IMR-90 (cell line): ENCODE measurements around the gene ATF7IP. TPM values are rescaled to one million over a fixed set of nuclear protein-coding genes. Genes with fewer than 3 reads are reported as not detected.

Source experiments
- ATAC-seq: fragments of 200-7000 bp; cut with Tn5 transposase; 2 replicates; pipeline ENCODE4 v1.9.1; 2020; ENCODE audit warnings: low read depth, mild to moderate bottlenecking, moderate library complexity
- BruUV-seq: library from RNA; stranded (reverse); fragments of 400-500 nt; replicated peaks from 2 replicates; lab custom pipeline; 2021; lab: Mats Ljungman, UMichigan
- CTCF ChIA-PET: fragments of 300-600 bp; formaldehyde crosslinking; extraction: SDS; loops from one replicate; lab custom pipeline; 2021; ENCODE audit warnings: antibody characterized with exemption; lab: Yijun Ruan, JAX
- POLR2A ChIA-PET: fragments of 300-600 bp; sonication (Branson Sonifier 250); formaldehyde crosslinking; loops from one replicate; lab custom pipeline; 2022; ENCODE audit warnings: antibody characterized with exemption; ENCODE audit not compliant: unreplicated experiment; lab: Charles Lee
- DNase-seq: peaks from one replicate; pipeline ENCODE4 v3.0.0; 2013
- H2AFZ ChIP-seq: replicated peaks from 2 replicates; pipeline ENCODE3; 2013; ENCODE audit warnings: low read length, mild to moderate bottlenecking; ENCODE audit not compliant: poor library complexity
- H2AK5ac ChIP-seq: 2 replicates; pipeline ENCODE4 v1.6.1; 2013; ENCODE audit warnings: low read depth, low read length, inconsistent platforms
- H2AK9ac ChIP-seq: replicated peaks from 2 replicates; pipeline ENCODE3; 2013; ENCODE audit warnings: mild to moderate bottlenecking, low read depth, low read length, moderate library complexity; ENCODE audit not compliant: poor library complexity
- H2BK120ac ChIP-seq: 2 replicates; pipeline ENCODE4 v1.6.1; 2013; ENCODE audit warnings: low read depth, low read length, inconsistent platforms
- H2BK15ac ChIP-seq: 3 replicates; pipeline ENCODE4 v1.6.1; 2013; ENCODE audit warnings: low read depth, low read length, inconsistent platforms
- H2BK20ac ChIP-seq: 2 replicates; pipeline ENCODE4 v1.6.1; 2013; ENCODE audit warnings: low read depth, mild to moderate bottlenecking, inconsistent platforms, low read length, moderate library complexity
- H2BK5ac ChIP-seq: 2 replicates; pipeline ENCODE4 v1.6.1; 2013; ENCODE audit warnings: mild to moderate bottlenecking, low read depth, low read length, inconsistent platforms; ENCODE audit not compliant: poor library complexity, severe bottlenecking
- H3K14ac ChIP-seq: replicated peaks from 2 replicates; pipeline ENCODE4 v1.6.1; 2013; ENCODE audit warnings: low read depth, low read length, inconsistent platforms
- H3K18ac ChIP-seq: 2 replicates; pipeline ENCODE4 v1.6.1; 2013; ENCODE audit warnings: low read depth, low read length, control low read depth
- H3K23ac ChIP-seq: 2 replicates; pipeline ENCODE4 v1.6.1; 2013; ENCODE audit warnings: low read depth, low read length, inconsistent platforms
- H3K27ac ChIP-seq: 2 replicates; pipeline ENCODE4 v1.5.1; 2013; ENCODE audit warnings: mild to moderate bottlenecking, control low read depth, low read length; ENCODE audit not compliant: insufficient read depth
- H3K27me3 ChIP-seq: 2 replicates; pipeline ENCODE4 v1.6.1; 2013; ENCODE audit warnings: low read length; ENCODE audit not compliant: control insufficient read depth, insufficient read depth
- H3K36me3 ChIP-seq: 2 replicates; pipeline ENCODE4 v1.6.1; 2013; ENCODE audit warnings: low read length, mixed read lengths; ENCODE audit not compliant: control insufficient read depth, insufficient read depth
- H3K4ac ChIP-seq: 2 replicates; pipeline ENCODE4 v1.6.1; 2013; ENCODE audit warnings: low read depth, low read length, inconsistent platforms
- H3K4me1 ChIP-seq: 2 replicates; pipeline ENCODE4 v1.6.1; 2013; ENCODE audit warnings: low read length, mixed read lengths; ENCODE audit not compliant: control insufficient read depth, insufficient read depth
- H3K4me2 ChIP-seq: 2 replicates; pipeline ENCODE4 v1.6.1; 2013; ENCODE audit warnings: low read depth, mild to moderate bottlenecking, control low read depth, low read length, moderate library complexity
- H3K4me3 ChIP-seq: 2 replicates; pipeline ENCODE4 v1.5.1; 2013; ENCODE audit warnings: low read depth, mild to moderate bottlenecking, control low read depth, low read length, moderate library complexity; ENCODE audit not compliant: insufficient read depth
- H3K56ac ChIP-seq: 2 replicates; pipeline ENCODE4 v1.6.1; 2013; ENCODE audit warnings: low read length, inconsistent platforms; ENCODE audit not compliant: insufficient read depth; ENCODE audit errors: extremely low read depth
- H3K79me1 ChIP-seq, 2 experiments: 2 replicates each; pipeline ENCODE4 v1.6.1; 2013; ENCODE audit warnings: low read length in 2 of 2, inconsistent platforms in 1 of 2, low read depth in 1 of 2
- H3K9ac ChIP-seq: 2 replicates; pipeline ENCODE4 v1.6.1; 2013; ENCODE audit warnings: low read depth, low read length, control low read depth
- H3K9me1 ChIP-seq: 2 replicates; pipeline ENCODE4 v1.6.1; 2013; ENCODE audit warnings: low read length, inconsistent platforms; ENCODE audit not compliant: insufficient read depth
- H3K9me3 ChIP-seq: 2 replicates; pipeline ENCODE4 v1.6.1; 2013; ENCODE audit warnings: low read length; ENCODE audit not compliant: control insufficient read depth, insufficient read depth
- H4K20me1 ChIP-seq: 2 replicates; pipeline ENCODE4 v1.6.1; 2013; ENCODE audit warnings: low read length, inconsistent platforms; ENCODE audit not compliant: insufficient read depth
- H4K5ac ChIP-seq: 2 replicates; pipeline ENCODE4 v1.6.1; 2013; ENCODE audit warnings: mild to moderate bottlenecking, low read depth, low read length, control low read depth
- H4K8ac ChIP-seq, 2 experiments: 2 replicates each; pipeline ENCODE4 v1.6.1; 2013; ENCODE audit warnings: low read depth in 2 of 2, low read length in 2 of 2, control low read depth in 1 of 2, inconsistent platforms in 1 of 2
- H4K91ac ChIP-seq: 2 replicates; pipeline ENCODE4 v1.6.1; 2013; ENCODE audit warnings: low read depth, low read length, inconsistent platforms; ENCODE audit not compliant: insufficient read depth
- SMC3 ChIP-seq: fragments of 150-350 bp; IDR thresholded peaks from 2 replicates; pipeline ENCODE4 v1.6.1; 2016; ENCODE audit warnings: low read depth, mild to moderate bottlenecking, antibody characterized with exemption, low read length, moderate library complexity
- WGBS, 2 experiments: methylation state at CpG; one replicate each; pipeline versions ENCODE4 v1.1.5 to v1.1.7; 2013; ENCODE audit warnings: missing lambda C conversion rate in 2 of 2; ENCODE audit not compliant: insufficient read length in 1 of 2; ENCODE audit errors: extremely low coverage in 2 of 2; 5-methylcytosine and 5-hydroxymethylcytosine counted together
- dilution Hi-C: fragments of 300-500 bp; cut with HindIII; formaldehyde crosslinking; loops from one replicate; pipeline ENCODE4 v1.14.3; 2018; ENCODE audit warnings: low sequenced_read_pairs; ENCODE audit not compliant: unreplicated experiment
- in situ Hi-C: fragments of 300-500 bp; cut with MboI; formaldehyde crosslinking; loops from 3 replicates; pipeline ENCODE4 v1.14.3; 2019; ENCODE audit warnings: low sequenced_read_pairs, inconsistent platforms, mixed read lengths
- intact Hi-C: fragments of 100-400 bp; cut with micrococcal nuclease; formaldehyde crosslinking; loops from 2 replicates; pipeline ENCODE4 v1.10.0; 2022
- polyA plus RNA-seq, 3 experiments: library from polyadenylated mRNA; depleted of rRNA; stranded (reverse); fragments of >200 nt; gene quantifications; 2 replicates each; pipeline ENCODE4 v1.2.3, GENCODE V29; 2012; ENCODE audit warnings: low replicate concordance in 1 of 3
- total RNA-seq: library from RNA; depleted of rRNA; stranded (reverse); fragments of >200 nt; gene quantifications from 2 replicates; pipeline ENCODE4 v1.2.3, GENCODE V29; 2012

The ATF7IP gene
- total and polyA plus RNA-seq, 2 of the 4 experiments (the other 2 are of a cell fraction): 9.4 to 22.8 TPM

GRCh38 chr12:14357486-14357885 is 8.0 kb upstream of the ATF7IP start:
- Histone ChIP-seq H3K27ac (no peak overlapping the region), H2BK5ac (no peak overlapping the region), H3K27me3 (no peaks in the 10 kb centered on the region), H4K5ac (no peak overlapping the region), H2BK15ac (no peak overlapping the region), H3K14ac (no peak overlapping the region), H2AFZ (no peak overlapping the region), H4K20me1 (no peaks in the 10 kb centered on the region), H3K4ac (no peak overlapping the region), H2BK120ac (no peak overlapping the region), H3K9me3 (no peaks in the 10 kb centered on the region), H3K23ac (no peak overlapping the region), H2AK5ac (no peak overlapping the region), H3K9ac (no peak overlapping the region), H3K4me3 (no peak overlapping the region), H3K79me1 (no peaks in the 10 kb centered on the region), H2BK20ac (no peak overlapping the region), H3K4me2 (no peak overlapping the region), H3K4me1 (no peaks in the 10 kb centered on the region), H3K9me1 (no peaks in the 10 kb centered on the region), H3K18ac (no peak overlapping the region), H3K56ac (no peak overlapping the region), H4K91ac (no peak overlapping the region), H2AK9ac (no peak overlapping the region), H4K8ac (no peak overlapping the region), H3K36me3 (no peaks in the 10 kb centered on the region)
- no peak for DNase-seq
- intact Hi-C loops: no loop called here
- TF ChIP-seq SMC3: no peak
- BruUV-seq: no TSS peak
- in situ Hi-C loops: no loop called here
- dilution Hi-C loops: no loop called here
- ChIA-PET POLR2A (no interaction called here), CTCF (no interaction called here)
- ATAC-seq: no peak
- no CpG with 5 or more reads among the region's 1 CpG for WGBS, 2 experiments
